ENCODE results near the gene TASOR2. TPM values are rescaled to one million over a fixed set of nuclear protein-coding genes. Genes with fewer than 3 reads are reported as not detected.
A peak's percentile ranks its signal among the peaks of the same experiment; 100 is the strongest.

Gene TASOR2
- total and polyA plus RNA-seq, 9 of the 15 experiments (the other 6 are each of a cell fraction or from before 2014, with no cell fraction given) = 12.7 to 75.3 (median 52.3) TPM

DNA sequence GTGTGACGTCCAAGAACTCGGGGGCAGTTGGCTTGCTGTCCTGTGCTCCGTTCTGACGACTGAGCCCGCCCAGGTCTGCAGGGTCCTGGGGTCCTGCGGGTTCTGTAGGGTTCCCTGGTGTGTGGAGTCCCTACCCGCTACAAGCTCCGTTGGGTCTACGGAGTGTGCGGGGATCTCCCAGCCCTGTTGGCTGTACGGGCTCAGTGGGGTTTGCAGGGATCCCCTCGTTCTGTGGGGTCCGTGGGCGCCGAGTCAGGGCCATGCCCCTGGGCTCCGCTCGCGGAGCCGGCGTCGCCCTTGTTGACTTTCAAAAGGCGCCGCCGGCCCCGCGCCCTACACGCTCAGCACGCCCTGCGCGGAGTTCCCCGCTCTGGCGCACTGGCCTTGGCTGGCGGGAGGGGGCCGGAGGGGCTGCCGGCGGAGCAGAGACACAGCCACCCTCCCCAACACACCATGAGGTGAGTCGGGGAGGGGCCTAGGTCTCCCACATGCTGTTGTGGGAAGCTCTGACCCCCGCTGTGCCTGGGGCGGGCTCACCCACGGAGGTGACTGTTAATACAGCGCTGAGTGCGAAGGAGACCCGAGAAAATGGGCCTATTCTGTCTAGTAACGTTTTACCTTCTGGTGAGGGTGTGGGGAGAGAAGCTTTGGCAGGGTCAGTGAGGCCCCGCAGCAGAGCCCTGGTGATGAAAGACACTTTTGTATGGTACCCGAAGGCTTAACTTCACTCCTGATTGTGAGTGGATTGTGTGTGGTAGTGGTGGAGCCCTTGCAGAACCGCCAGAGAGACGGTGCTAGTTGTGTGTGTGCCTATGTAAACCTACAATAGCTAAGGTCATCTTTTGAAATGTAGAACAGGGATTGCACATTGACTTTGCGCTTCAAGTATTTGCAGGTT lies 8.1 kb downstream of the TASOR2 start (continued):
- TF ChIP-seq, protein P1, sequence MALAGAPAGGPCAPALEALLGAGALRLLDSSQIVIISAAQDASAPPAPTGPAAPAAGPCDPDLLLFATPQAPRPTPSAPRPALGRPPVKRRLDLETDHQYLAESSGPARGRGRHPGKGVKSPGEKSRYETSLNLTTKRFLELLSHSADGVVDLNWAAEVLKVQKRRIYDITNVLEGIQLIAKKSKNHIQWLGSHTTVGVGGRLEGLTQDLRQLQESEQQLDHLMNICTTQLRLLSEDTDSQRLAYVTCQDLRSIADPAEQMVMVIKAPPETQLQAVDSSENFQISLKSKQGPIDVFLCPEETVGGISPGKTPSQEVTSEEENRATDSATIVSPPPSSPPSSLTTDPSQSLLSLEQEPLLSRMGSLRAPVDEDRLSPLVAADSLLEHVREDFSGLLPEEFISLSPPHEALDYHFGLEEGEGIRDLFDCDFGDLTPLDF (CRISPR knock-in tag; IDR thresholded peaks at IDR 0.05) = 0 out of 2 replicates have a peak, but pooled peaks have one; percentile 49
- TF ChIP-seq ZNF311 (CRISPR knock-in tag; IDR thresholded peaks at IDR 0.05) (no peak), POLR2AphosphoS5 (IDR thresholded peaks at IDR 0.05; ENCODE audit: control insufficient read depth, insufficient read depth, low read depth, low read length) (0 out of 2 replicates have a peak, but pooled peaks have one; percentile 24), FOXA1 (IDR thresholded peaks at IDR 0.05; ENCODE audit: borderline replicate concordance) (no peak), MAFG (tag; conservative IDR thresholded peaks at IDR 0.05) (no peak), HDAC3 (IDR thresholded peaks at IDR 0.05; ENCODE audit: borderline replicate concordance, partially characterized antibody) (no peak), NR3C1 (CRISPR knock-in tag; IDR thresholded peaks at IDR 0.05) (no peak), FOS (IDR thresholded peaks at IDR 0.05; ENCODE audit: extremely low read depth, insufficient read length) (no peak), BMI1 (IDR thresholded peaks at IDR 0.05; ENCODE audit: low read length) (no peak), CREM (IDR thresholded peaks at IDR 0.05; ENCODE audit: low read depth) (peak; percentile 50), HMBOX1 (IDR thresholded peaks at IDR 0.05) (no peak), ZFP1 (CRISPR knock-in tag; IDR thresholded peaks at IDR 0.05) (no peak), HDAC2 (IDR thresholded peaks at IDR 0.05) (0 out of 2 replicates have a peak, but pooled peaks have one; percentile 53), CHD1 (IDR thresholded peaks at IDR 0.05; ENCODE audit: low read length) (peak; percentile 31), MAFF (IDR thresholded peaks at IDR 0.05; ENCODE audit: low read length) (no peak), POLR2G (IDR thresholded peaks at IDR 0.05; ENCODE audit: low read depth, low read length) (peak; percentile 86), SIX5 (IDR thresholded peaks at IDR 0.05; ENCODE audit: borderline replicate concordance in 1 of 2, insufficient read depth in 1 of 2, low read depth in 1 of 2, low read length in 2 of 2) (no peak), HMG20A (CRISPR knock-in tag; conservative IDR thresholded peaks at IDR 0.05) (no peak), RHOXF2B (CRISPR knock-in tag; conservative IDR thresholded peaks at IDR 0.05) (no peak), HDAC1 (IDR thresholded peaks at IDR 0.05) (peak in 1 of 2 experiments; percentile 68; a peak in 2 of 4 replicates), KLF10 (CRISPR knock-in tag; IDR thresholded peaks at IDR 0.05) (no peak), LCOR (CRISPR knock-in tag; IDR thresholded peaks at IDR 0.05) (peak; percentile 84; the same call in 1 of the 2 replicates), IRF2 (CRISPR knock-in tag; IDR thresholded peaks at IDR 0.05) (no peak), MTA1 (IDR thresholded peaks at IDR 0.05; ENCODE audit: borderline replicate concordance) (peak; percentile 75; the same call in 1 of the 2 replicates)
- TF ChIP-seq, protein P2, sequence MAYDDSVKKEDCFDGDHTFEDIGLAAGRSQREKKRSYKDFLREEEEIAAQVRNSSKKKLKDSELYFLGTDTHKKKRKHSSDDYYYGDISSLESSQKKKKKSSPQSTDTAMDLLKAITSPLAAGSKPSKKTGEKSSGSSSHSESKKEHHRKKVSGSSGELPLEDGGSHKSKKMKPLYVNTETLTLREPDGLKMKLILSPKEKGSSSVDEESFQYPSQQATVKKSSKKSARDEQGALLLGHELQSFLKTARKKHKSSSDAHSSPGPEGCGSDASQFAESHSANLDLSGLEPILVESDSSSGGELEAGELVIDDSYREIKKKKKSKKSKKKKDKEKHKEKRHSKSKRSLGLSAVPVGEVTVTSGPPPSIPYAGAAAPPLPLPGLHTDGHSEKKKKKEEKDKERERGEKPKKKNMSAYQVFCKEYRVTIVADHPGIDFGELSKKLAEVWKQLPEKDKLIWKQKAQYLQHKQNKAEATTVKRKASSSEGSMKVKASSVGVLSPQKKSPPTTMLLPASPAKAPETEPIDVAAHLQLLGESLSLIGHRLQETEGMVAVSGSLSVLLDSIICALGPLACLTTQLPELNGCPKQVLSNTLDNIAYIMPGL (CRISPR knock-in tag; IDR thresholded peaks at IDR 0.05) = peak; percentile 44; the same call in 1 of the 2 replicates

All from K562 (cell line).